Effector memory CD4-positive, alpha-beta T cell (primary cell): ENCODE measurements around the gene TOR2A.

Experiments
- DNase-seq, 3 donors: peaks; one replicate each; pipeline ENCODE4 v3.0.0-alpha.2; 2020
- H3K27ac ChIP-seq: 2 replicates; pipeline ENCODE4 v1.7.0; 2013; ENCODE audit warnings: mild to moderate bottlenecking, low read length, moderate library complexity; ENCODE audit not compliant: insufficient read depth, poor library complexity, severe bottlenecking
- H3K27me3 ChIP-seq: replicated peaks from 2 replicates; pipeline ENCODE4 v1.7.0; 2013; ENCODE audit warnings: mild to moderate bottlenecking, low read length; ENCODE audit not compliant: insufficient read depth, control insufficient read depth, poor library complexity, severe bottlenecking
- H3K36me3 ChIP-seq: 2 replicates; pipeline ENCODE4 v1.7.0; 2013; ENCODE audit warnings: mild to moderate bottlenecking, low read length, moderate library complexity; ENCODE audit not compliant: control insufficient read depth, insufficient read depth
- H3K4me1 ChIP-seq: 2 replicates; pipeline ENCODE4 v1.7.0; 2013; ENCODE audit warnings: low read length, mild to moderate bottlenecking; ENCODE audit not compliant: control insufficient read depth, insufficient read depth, poor library complexity, severe bottlenecking
- H3K4me3 ChIP-seq: 2 replicates; pipeline ENCODE4 v1.7.0; 2013; ENCODE audit warnings: low read length, low read depth, mild to moderate bottlenecking; ENCODE audit not compliant: insufficient read depth, poor library complexity, severe bottlenecking
- H3K9me3 ChIP-seq: 2 replicates; pipeline ENCODE4 v1.7.0; 2013; ENCODE audit warnings: mild to moderate bottlenecking, low read length, moderate library complexity; ENCODE audit not compliant: control insufficient read depth

TOR2A gene

DNA sequence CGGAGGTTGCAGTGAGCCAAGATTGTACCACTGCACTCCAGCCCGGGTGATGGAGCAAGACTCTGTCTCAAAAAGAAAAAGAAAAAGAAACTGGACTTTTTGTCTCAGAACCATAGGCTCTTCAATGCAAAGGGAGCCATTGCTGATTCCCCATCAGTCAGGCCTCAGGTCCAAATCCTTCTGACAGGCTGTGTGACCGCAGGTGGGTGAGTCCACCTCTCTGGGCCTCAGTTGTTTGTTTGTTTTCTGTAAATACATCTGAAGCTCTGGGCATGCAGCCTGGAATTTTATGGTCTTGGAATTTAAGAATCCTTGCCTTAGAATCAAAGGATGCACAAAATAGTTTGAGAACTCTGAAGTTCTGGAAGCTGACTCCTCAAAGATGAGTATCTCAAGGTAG lies 21.1 kb upstream of the TOR2A start:
- no peak overlapping the region for H3K27ac ChIP-seq
- H3K9me3 ChIP-seq: no peaks in the 10 kb centered on the region
- H3K4me3 ChIP-seq: no peak overlapping the region
- no peak for DNase-seq
- peaks cover 43% of the 10 kb centered on the region for H3K36me3 ChIP-seq
- no peaks in the 10 kb centered on the region for H3K27me3 ChIP-seq
- no peaks in the 10 kb centered on the region for H3K4me1 ChIP-seq

DNA sequence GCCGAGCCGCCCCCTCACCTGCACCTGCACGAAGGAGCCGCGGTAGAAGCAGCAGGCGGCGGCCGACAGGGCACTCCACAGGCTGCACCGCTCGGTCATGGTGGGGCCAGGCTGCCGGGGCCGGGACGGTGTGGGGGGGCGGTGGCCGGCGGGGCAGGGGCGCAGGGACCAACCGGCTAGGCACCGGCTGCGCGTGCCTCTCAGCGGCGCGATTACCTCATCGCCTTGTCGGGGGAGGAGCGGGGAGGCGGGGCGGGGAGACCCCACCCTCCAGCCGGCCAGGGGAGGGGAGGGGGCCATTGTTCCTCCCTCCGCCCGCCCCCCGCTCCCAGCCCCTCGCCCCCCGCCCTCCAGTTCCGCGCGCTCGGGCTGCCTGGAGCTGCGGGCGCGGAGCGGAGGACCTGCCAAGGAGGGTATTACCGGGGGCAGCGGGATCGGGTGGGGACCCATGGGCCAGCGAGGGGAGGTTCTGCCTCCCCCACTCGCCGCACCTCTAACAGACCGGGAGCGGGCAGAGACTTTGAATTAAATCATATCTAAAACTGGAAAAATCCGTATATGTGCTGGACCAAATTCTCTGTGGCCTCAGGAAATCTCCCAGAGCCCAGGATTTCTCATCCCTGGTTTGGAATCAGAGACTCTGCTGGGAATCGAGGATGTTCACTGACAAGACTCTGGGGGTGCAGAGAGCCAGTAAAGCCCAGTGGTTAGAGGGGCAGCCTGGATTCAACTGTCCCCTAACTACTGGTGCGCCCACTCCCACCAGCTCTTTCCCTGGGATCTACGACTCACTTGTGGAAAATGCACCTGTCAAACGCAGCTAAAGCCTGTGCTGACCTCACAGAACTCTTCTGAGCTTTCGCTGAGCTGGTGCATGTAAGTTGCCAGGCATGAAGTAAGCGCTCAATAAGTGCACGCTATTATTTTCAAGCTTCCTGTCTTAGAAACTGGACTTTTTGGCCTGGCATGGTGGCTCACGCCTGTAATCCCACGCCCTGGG lies 20.3 kb upstream of the TOR2A start:
- no peaks in the 10 kb centered on the region for H3K4me1 ChIP-seq
- H3K4me3 ChIP-seq: no peak overlapping the region
- no peaks in the 10 kb centered on the region for H3K9me3 ChIP-seq
- H3K27ac ChIP-seq: no peak overlapping the region
- no peak for DNase-seq
- peaks cover 47% of the 10 kb centered on the region for H3K36me3 ChIP-seq
- no peaks in the 10 kb centered on the region for H3K27me3 ChIP-seq

DNA sequence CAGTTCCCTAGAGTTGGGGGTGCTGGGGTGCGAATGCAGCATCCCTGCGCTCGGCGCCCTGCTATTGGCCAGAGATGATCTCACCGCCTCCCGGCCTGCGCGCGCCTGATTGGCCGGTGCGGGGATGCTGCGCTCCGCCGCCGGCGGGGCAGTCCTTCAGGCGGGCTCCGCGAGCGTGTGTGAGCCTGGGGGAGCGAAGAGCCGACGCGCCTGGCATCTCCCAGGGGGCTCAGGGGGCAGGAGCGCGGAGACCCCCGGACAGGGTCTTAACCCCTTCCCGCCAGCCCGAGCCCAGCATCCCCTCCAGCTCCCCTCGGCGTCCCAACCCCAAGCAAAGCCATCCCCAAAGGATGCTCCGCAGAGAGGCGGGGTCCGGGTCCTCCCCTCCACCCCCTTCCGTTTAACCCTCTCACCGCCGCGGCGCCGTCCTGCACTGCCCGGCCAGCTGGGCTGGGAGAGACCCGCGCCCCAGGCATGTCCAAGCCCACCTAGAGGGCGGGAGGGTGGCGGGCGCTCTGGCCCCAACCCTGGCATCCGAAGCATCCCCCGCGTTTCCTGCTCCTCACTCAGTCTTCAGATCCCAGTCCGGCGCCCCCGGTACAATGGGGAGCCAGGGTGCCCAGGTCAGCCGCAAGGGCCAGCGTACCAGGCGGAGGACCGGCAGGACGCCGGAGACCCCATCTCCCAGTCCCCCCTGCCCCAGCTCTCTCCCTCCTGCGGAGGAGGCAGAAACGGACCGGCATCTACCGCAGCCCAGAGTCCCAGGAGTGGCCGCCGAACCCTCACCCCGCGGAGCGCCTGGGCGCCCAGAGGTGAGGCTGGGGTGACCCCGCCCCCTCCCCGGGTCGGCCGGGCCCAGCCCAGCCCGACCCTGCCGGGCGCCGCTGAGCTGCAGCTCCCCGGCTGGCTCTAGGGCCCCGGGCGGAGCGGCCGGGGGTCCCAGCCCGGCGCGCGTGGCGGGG lies 19.3 kb upstream of the TOR2A start:
- H3K27ac ChIP-seq: no peak overlapping the region
- peaks cover 50% of the 10 kb centered on the region for H3K36me3 ChIP-seq
- H3K4me3 ChIP-seq: no peak overlapping the region
- no peaks in the 10 kb centered on the region for H3K9me3 ChIP-seq
- no peaks in the 10 kb centered on the region for H3K27me3 ChIP-seq
- no peaks in the 10 kb centered on the region for H3K4me1 ChIP-seq
- DNase-seq: no peak

DNA sequence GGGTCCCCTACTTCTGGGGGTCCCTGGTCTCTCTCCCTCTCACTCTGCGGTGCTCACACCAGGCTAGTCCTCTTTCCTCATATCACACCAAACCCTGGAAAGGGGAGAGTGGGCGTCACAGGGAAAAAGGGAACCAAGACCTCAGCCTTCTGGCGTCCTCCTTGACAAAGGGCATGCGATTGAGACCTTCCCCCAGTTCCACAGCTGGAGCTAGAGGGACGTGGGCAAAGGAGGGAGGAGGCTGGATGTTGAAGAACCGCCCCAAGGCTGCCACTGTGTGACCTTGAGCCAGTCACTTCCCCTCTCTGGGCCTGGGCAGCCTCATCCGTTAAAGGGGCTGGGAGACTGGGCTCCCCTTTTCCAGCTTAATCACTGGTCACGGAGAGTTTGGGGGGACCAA lies 18.5 kb upstream of the TOR2A start:
- Histone ChIP-seq H3K4me1 (no peaks in the 10 kb centered on the region), H3K4me3 (no peak overlapping the region), H3K27me3 (no peaks in the 10 kb centered on the region), H3K36me3 (peaks cover 55% of the 10 kb centered on the region), H3K27ac (no peak overlapping the region), H3K9me3 (no peaks in the 10 kb centered on the region)
- DNase-seq: no peak

DNA sequence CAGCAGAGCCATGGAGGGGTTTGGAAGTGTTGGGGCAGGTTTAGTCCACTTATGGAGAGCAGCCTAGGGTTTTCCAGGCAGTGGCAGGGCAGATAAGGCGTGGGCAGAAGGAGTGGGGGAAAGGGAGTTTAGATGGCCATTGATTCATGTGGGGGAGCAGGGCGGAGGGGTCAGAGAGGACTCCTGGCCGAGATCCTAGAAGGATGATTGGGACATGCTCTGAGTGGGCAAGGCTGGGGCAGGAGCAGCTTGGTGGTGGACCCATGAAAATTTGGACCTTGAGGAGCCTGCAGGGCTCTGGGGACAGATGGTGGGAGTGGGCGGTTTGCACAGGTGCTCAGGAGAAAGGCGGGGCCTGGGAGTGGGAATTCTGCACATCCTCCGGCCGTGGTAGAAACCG lies 18.1 kb upstream of the TOR2A start:
- no peak for DNase-seq
- Histone ChIP-seq H3K4me3 (no peak overlapping the region), H3K4me1 (no peaks in the 10 kb centered on the region), H3K27me3 (no peaks in the 10 kb centered on the region), H3K27ac (no peak overlapping the region), H3K9me3 (no peaks in the 10 kb centered on the region), H3K36me3 (peaks cover 55% of the 10 kb centered on the region)

DNA sequence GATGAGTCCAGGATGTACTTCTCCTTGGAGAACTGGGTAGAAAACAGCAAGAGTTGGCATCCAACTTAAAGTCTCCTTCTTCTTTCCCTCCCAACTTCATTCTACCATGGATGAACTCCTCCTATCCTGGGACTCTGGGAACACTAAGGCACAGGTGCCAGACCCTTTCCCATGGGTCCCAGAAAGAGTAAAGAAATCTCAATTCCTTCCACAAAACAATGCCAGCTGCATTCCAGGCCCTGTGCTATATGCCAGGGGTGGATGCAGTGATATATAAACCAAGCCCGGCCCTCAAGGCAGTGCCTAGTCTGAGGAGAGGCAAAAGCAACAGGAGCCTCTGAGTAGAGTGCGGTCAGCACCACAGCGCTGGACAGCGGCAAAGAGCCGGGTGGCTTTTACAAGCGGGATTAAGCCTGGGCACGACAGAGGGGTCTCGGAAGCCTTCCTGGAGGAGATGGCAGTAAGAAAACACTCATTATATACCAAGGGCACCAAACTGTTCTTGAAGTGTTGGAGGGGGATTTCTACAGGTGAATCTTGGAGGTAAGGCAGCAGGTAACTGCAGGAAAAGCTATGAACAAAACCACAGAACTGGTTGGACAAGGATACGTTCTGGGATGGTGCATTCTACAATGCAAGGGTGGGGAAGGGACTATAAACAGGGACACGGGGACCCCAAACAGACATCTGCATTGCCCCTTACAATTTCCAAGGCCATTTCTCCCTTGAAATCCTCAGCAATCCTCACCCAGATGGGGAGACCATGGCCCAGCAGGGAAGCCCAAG lies 16.4 kb upstream of the TOR2A start:
- Histone ChIP-seq H3K27me3 (no peaks in the 10 kb centered on the region), H3K36me3 (peaks cover 66% of the 10 kb centered on the region), H3K9me3 (no peaks in the 10 kb centered on the region), H3K4me3 (no peak overlapping the region), H3K27ac (no peak overlapping the region), H3K4me1 (no peaks in the 10 kb centered on the region)
- DNase-seq: no peak

DNA sequence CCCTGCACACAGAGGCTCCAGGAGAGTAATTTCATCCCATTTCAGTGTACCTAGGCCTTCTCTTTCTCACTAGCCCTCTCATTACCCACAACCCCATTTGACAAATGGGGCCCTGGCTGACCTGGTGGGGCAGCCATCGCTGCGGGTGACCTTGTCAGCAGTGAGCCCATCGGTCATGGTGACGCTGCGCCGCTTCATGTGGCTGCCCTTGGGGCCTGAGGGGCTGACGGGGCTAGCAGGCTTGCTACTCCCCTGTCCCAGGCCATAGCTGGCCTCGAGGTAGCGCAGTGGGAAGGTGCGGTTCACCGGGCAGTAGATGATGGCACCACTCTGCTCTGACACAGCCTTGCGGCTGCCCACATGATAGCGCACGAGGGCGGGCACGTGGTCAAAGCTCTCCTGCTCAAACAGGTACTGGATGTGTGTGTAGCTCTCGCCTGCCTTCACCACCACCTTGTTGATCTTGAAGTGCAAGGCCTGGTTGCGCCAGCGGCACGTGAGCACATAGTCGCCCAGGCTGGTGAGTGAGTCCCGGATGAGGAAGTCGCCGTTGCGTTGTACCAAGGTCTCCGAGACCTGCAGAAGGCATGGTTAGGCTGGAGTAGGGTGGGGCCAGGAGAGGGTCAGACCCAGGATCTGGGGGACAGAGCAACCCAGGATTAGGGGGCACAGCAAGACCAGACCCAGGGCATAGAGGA lies 14.1 kb upstream of the TOR2A start:
- Histone ChIP-seq H3K27ac (no peak overlapping the region), H3K4me3 (no peak overlapping the region), H3K27me3 (no peaks in the 10 kb centered on the region), H3K4me1 (no peaks in the 10 kb centered on the region), H3K36me3 (peaks cover 77% of the 10 kb centered on the region), H3K9me3 (no peaks in the 10 kb centered on the region)
- no peak for DNase-seq

DNA sequence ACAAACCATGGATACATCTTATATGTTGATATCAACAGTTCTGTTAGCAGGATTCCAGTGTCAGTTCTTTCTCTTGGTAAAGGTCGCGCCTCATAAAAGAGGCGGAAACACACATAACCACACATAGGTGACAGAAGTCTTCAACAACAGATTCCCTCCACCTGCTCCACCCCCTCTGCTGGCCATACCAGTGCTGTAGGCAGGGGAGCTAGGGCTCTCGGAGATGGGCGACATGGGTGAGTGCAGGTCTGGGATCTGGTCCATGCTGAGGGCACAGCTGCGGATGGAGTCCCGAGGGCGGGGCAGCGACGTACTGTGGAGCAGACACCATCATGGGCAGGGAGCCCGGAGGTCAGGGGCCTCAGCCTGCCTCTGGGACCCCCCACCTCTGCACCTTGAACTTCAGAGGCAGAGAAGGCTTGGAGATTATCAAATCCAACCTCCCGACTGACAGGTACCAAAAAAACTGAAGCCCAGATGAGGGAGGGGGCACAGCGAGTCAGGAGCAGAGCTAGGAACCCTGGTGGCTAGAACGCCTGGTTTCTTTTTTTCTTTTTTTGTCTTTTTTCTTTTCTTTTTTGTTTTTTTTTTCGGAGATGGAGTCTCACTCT lies 12.0 kb upstream of the TOR2A start:
- H3K36me3 ChIP-seq: peaks cover 78% of the 10 kb centered on the region
- no peak for DNase-seq

More for the DNA sequence above, 12.0 kb upstream of the TOR2A start:
- Histone ChIP-seq H3K27me3 (no peaks in the 10 kb centered on the region), H3K4me1 (no peaks in the 10 kb centered on the region), H3K9me3 (no peaks in the 10 kb centered on the region), H3K27ac (no peak overlapping the region), H3K4me3 (no peak overlapping the region)
